HG03457 (cell line): ENCODE measurements around the gene KRTAP4-1.
"Not testable (repeated sequence)": the region's sequence is repeated elsewhere in the genome, so short reads cannot be mapped to it uniquely, and the experiment has no call there.

Experiments used
- ATAC-seq: cut with Tn5 transposase; IDR thresholded peaks from one replicate; pipeline ENCODE4 v1.9.1; 2021; ENCODE audit warnings: moderate number of reproducible peaks; ENCODE audit not compliant: unreplicated experiment

The KRTAP4-1 gene

GRCh38 chr17:41184480-41184961, at the start of gene KRTAP4-1:
Gene KRTAP4-1 (minus strand): TSS chr17:41184911. CDS start chr17:41184854, 57 bp downstream.
- ATAC-seq, result no peak

GRCh38 chr17:41232399-41233105, 47.8 kb upstream of the KRTAP4-1 start, which contains the start of gene KRTAP9-3:
Gene KRTAP9-3 (plus strand): TSS chr17:41232449. CDS start chr17:41232502, 53 bp downstream.
- ATAC-seq, result not testable (repeated sequence)

GRCh38 chr17:41231731-41232130, 47.0 kb upstream of the KRTAP4-1 start:
- ATAC-seq, result no peak

GRCh38 chr17:41230094-41230493, 45.4 kb upstream of the KRTAP4-1 start:
- no peak for ATAC-seq

- not testable (repeated sequence) for ATAC-seq
Measured at GRCh38 chr17:41226598-41227095, 41.9 kb upstream of the KRTAP4-1 start, which contains the start of gene KRTAP9-2. Gene KRTAP9-2 (plus strand): TSS chr17:41226648. CDS start chr17:41226655, 7 bp downstream.

- ATAC-seq, result no peak
Measured at GRCh38 chr17:41226051-41226450, 41.3 kb upstream of the KRTAP4-1 start.

GRCh38 chr17:41223821-41224220, 39.1 kb upstream of the KRTAP4-1 start:
- no peak for ATAC-seq

- no peak for ATAC-seq
Measured at GRCh38 chr17:41215681-41216080, 31.0 kb upstream of the KRTAP4-1 start.

GRCh38 chr17:41212524-41213169, 27.9 kb upstream of the KRTAP4-1 start:
- ATAC-seq, result no peak

- ATAC-seq, result no peak
Measured at GRCh38 chr17:41211845-41212466, 27.2 kb upstream of the KRTAP4-1 start.

- ATAC-seq, result no peak
Measured at GRCh38 chr17:41199421-41200078, 14.8 kb upstream of the KRTAP4-1 start.

GRCh38 chr17:41196068-41196467, 11.4 kb upstream of the KRTAP4-1 start:
- no peak for ATAC-seq

- ATAC-seq, result no peak
Measured at GRCh38 chr17:41190328-41190727, 5.6 kb upstream of the KRTAP4-1 start.

GRCh38 chr17:41189837-41190318, 5.2 kb upstream of the KRTAP4-1 start, which contains the start of gene KRTAP9-1:
Gene KRTAP9-1 (plus strand): TSS chr17:41189887. CDS start chr17:41189887, 0 bp downstream.
- ATAC-seq, result not testable (repeated sequence)

- no peak for ATAC-seq
Measured at GRCh38 chr17:41186872-41187271, 2.2 kb upstream of the KRTAP4-1 start.

- no peak for ATAC-seq
Measured at GRCh38 chr17:41185001-41185400, 290 bp upstream of the KRTAP4-1 start.

- no peak for ATAC-seq
Measured at GRCh38 chr17:41178843-41179616, 5.7 kb downstream of the KRTAP4-1 start.

GRCh38 chr17:41178341-41178740, 6.4 kb downstream of the KRTAP4-1 start:
- ATAC-seq, result no peak

GRCh38 chr17:41177727-41178271, 6.9 kb downstream of the KRTAP4-1 start, which contains the start of gene KRTAP4-2:
Gene KRTAP4-2 (minus strand): TSS chr17:41178221. CDS start chr17:41178164, 57 bp downstream.
- ATAC-seq, result no peak
